Astrocyte (in vitro differentiated cells and primary cell): ENCODE data around the gene PPM1F. TPM values are rescaled to one million over a fixed set of nuclear protein-coding genes. Genes with fewer than 3 reads are reported as not detected.

ENCODE experiments used
- DNase-seq: peaks from one replicate; pipeline ENCODE4 v3.0.0-alpha.2; 2010; ENCODE audit warnings: low read depth
- FAIRE-seq: peaks from 2 replicates; lab custom pipeline; 2011; peaks lifted over from hg19 to GRCh38; lab: Jason Lieb, UNC
- H2AFZ ChIP-seq: 2 replicates; pipeline ENCODE4 v1.6.0; 2012; ENCODE audit warnings: low read depth, low read length, inconsistent platforms
- H3K27ac ChIP-seq: 2 replicates; pipeline ENCODE4 v1.5.1; 2011; ENCODE audit warnings: low read depth, low read length, inconsistent platforms
- H3K27me3 ChIP-seq: 2 replicates; pipeline ENCODE4 v1.6.0; 2011; ENCODE audit warnings: low read length, inconsistent platforms; ENCODE audit not compliant: insufficient read depth
- H3K36me3 ChIP-seq: 2 replicates; pipeline ENCODE4 v1.5.1; 2011; ENCODE audit warnings: low read length, inconsistent platforms; ENCODE audit not compliant: insufficient read depth
- H3K4me1 ChIP-seq: 2 replicates; pipeline ENCODE4 v1.5.1; 2011; ENCODE audit warnings: low read length, inconsistent platforms; ENCODE audit not compliant: insufficient read depth
- H3K4me2 ChIP-seq: 2 replicates; pipeline ENCODE4 v1.6.0; 2012; ENCODE audit warnings: low read length, inconsistent platforms
- H3K4me3 ChIP-seq: 2 replicates; pipeline ENCODE4 v1.5.1; 2011; ENCODE audit warnings: low read depth, mild to moderate bottlenecking, low read length, inconsistent platforms; ENCODE audit not compliant: insufficient read depth
- H3K79me2 ChIP-seq: 2 replicates; pipeline ENCODE4 v1.6.0; 2012; ENCODE audit warnings: mild to moderate bottlenecking, low read length, inconsistent platforms; ENCODE audit not compliant: insufficient read depth
- H3K9ac ChIP-seq: 2 replicates; pipeline ENCODE4 v1.6.0; 2012; ENCODE audit warnings: mild to moderate bottlenecking, low read length, inconsistent platforms
- H3K9me3 ChIP-seq: 2 replicates; pipeline ENCODE4 v1.5.1; 2012; ENCODE audit warnings: low read depth, mild to moderate bottlenecking, low read length, inconsistent platforms; ENCODE audit not compliant: insufficient read depth
- H4K20me1 ChIP-seq: 2 replicates; pipeline ENCODE4 v1.6.0; 2012; ENCODE audit warnings: low read length, inconsistent platforms; ENCODE audit not compliant: insufficient read depth
- H3K27ac Mint-ChIP-seq: one replicate; pipeline ENCODE4 v1.8.0; 2021; ENCODE audit warnings: mild to moderate bottlenecking, mixed read lengths; ENCODE audit not compliant: unreplicated experiment
- H3K27me3 Mint-ChIP-seq: one replicate; pipeline ENCODE4 v1.8.0; 2021; ENCODE audit warnings: low read depth, mixed read lengths; ENCODE audit not compliant: unreplicated experiment
- H3K36me3 Mint-ChIP-seq: one replicate; pipeline ENCODE4 v1.8.0; 2021; ENCODE audit warnings: low read depth, mixed read lengths; ENCODE audit not compliant: unreplicated experiment
- H3K4me1 Mint-ChIP-seq: one replicate; pipeline ENCODE4 v1.8.0; 2021; ENCODE audit warnings: low read depth, mixed read lengths; ENCODE audit not compliant: unreplicated experiment
- H3K4me3 Mint-ChIP-seq: one replicate; pipeline ENCODE4 v1.8.0; 2021; ENCODE audit warnings: mild to moderate bottlenecking, moderate library complexity, mixed read lengths; ENCODE audit not compliant: unreplicated experiment
- H3K9me3 Mint-ChIP-seq: one replicate; pipeline ENCODE4 v1.8.0; 2021; ENCODE audit warnings: mild to moderate bottlenecking, mixed read lengths; ENCODE audit not compliant: unreplicated experiment
- EZH2 ChIP-seq: IDR thresholded peaks from 2 replicates; pipeline ENCODE4 v1.6.1; 2012; ENCODE audit warnings: mild to moderate bottlenecking, low read length, inconsistent platforms; ENCODE audit not compliant: insufficient read depth
- total RNA-seq: library from RNA; stranded (reverse); gene quantifications from 2 replicates; pipeline ENCODE4 v1.2.1, GENCODE V29; 2021
- TF ChIP-seq, protein P1 (sequence below): IDR thresholded peaks from 2 replicates; pipeline ENCODE4 v1.5.1; 2011; ENCODE audit warnings: low read depth, mild to moderate bottlenecking, inconsistent platforms, low read length, moderate library complexity; ENCODE audit not compliant: insufficient read depth

The PPM1F gene
- total RNA-seq, 1 donor from 2014 or later: 27.9 TPM

DNA sequence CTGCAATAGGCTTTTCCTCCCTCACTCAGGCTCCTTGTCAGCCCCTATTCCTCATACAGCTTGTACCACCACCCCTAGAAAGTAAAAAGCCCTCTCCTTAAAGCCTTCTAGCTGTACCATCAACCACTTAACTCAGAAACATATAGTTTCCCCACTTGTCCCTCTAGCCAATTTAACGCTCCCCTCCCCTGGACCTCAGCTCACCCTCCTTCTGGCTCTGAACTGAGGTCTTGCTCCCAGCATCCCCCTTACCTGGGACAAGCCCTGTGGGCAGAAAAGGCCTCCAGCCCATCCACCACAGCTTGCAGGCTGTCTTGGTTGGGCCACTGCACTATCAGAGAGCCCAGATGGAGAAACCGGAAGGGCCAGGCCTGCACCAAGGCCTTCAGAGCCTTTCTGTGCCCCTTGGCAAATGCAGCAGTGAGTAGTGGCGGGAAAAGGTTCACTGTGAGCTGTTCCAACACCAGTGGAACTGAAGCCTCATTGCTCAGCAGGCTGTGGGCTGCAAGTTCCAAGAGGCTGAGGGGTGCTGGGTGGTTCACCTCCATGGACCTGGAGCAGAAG lies 42.3 kb upstream of the PPM1F start:
- no peak overlapping the region for H3K27ac ChIP-seq
- H3K36me3 ChIP-seq: no peaks in the 10 kb centered on the region
- FAIRE-seq (no peak), DNase-seq (no peak)
- no peak overlapping the region for H2AFZ ChIP-seq
- no peak overlapping the region for H3K4me3 ChIP-seq
- TF ChIP-seq, protein P1, sequence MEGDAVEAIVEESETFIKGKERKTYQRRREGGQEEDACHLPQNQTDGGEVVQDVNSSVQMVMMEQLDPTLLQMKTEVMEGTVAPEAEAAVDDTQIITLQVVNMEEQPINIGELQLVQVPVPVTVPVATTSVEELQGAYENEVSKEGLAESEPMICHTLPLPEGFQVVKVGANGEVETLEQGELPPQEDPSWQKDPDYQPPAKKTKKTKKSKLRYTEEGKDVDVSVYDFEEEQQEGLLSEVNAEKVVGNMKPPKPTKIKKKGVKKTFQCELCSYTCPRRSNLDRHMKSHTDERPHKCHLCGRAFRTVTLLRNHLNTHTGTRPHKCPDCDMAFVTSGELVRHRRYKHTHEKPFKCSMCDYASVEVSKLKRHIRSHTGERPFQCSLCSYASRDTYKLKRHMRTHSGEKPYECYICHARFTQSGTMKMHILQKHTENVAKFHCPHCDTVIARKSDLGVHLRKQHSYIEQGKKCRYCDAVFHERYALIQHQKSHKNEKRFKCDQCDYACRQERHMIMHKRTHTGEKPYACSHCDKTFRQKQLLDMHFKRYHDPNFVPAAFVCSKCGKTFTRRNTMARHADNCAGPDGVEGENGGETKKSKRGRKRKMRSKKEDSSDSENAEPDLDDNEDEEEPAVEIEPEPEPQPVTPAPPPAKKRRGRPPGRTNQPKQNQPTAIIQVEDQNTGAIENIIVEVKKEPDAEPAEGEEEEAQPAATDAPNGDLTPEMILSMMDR: no peak
- TF ChIP-seq EZH2: no peak
- no peaks in the 10 kb centered on the region for H3K79me2 ChIP-seq
- no peaks in the 10 kb centered on the region for H3K9me3 ChIP-seq
- no peak overlapping the region for H3K4me2 ChIP-seq
- no peak overlapping the region for H3K4me3 Mint-ChIP-seq
- no peak overlapping the region for H3K27ac Mint-ChIP-seq
- no peak overlapping the region for H3K9ac ChIP-seq
- H3K36me3 Mint-ChIP-seq: no peaks in the 10 kb centered on the region
- peaks cover 69% of the 10 kb centered on the region for H3K27me3 Mint-ChIP-seq
- H3K27me3 ChIP-seq: peaks cover 11% of the 10 kb centered on the region
- H4K20me1 ChIP-seq: no peaks in the 10 kb centered on the region
- no peaks in the 10 kb centered on the region for H3K4me1 Mint-ChIP-seq
- H3K4me1 ChIP-seq: no peaks in the 10 kb centered on the region
- no peaks in the 10 kb centered on the region for H3K9me3 Mint-ChIP-seq

DNA sequence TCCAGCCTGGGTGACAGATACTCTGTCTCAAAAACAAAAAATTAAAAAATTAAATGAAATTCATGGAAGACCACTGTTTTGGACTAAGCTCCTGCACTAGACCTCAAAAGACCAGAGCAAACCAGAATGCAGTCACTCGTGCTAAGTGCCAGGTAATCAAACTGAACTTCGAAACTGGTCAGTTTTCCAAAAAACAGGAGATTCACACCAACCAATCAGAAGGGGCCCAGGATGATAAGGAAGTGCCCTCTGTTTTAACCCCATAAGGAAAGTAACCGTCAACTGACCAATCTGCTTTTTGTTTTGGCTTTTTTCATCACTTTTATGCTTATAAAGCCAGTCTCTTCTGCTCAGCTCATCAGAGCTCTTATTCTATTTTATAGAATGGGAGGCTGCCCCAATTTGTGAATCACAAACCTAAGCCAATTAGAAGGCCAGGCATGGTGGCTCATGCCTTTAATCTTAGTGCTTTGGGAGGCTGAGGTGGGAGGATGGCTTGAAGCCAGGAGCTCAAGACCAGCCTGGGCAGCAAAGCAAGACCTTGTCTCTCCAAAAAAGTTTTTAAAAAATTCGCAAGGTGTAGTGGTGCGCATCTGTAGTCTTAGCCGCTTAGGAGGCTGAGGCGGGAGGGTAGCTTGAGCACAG lies 40.1 kb upstream of the PPM1F start:
- H4K20me1 ChIP-seq: no peaks in the 10 kb centered on the region
- peaks cover 15% of the 10 kb centered on the region for H3K27me3 ChIP-seq
- Mint-ChIP-seq H3K27ac (no peak overlapping the region), H3K4me1 (no peaks in the 10 kb centered on the region), H3K27me3 (peaks cover 71% of the 10 kb centered on the region), H3K36me3 (peaks cover 3% of the 10 kb centered on the region), H3K9me3 (no peaks in the 10 kb centered on the region), H3K4me3 (no peak overlapping the region)
- H3K9me3 ChIP-seq: no peaks in the 10 kb centered on the region
- no peak overlapping the region for H3K9ac ChIP-seq
- no peaks in the 10 kb centered on the region for H3K36me3 ChIP-seq
- no peak overlapping the region for H3K27ac ChIP-seq
- TF ChIP-seq, protein P1: no peak
- no peak for TF ChIP-seq EZH2
- H2AFZ ChIP-seq: no peak overlapping the region
- no peaks in the 10 kb centered on the region for H3K4me1 ChIP-seq
- FAIRE-seq (no peak), DNase-seq (no peak)
- H3K4me3 ChIP-seq: no peak overlapping the region
- H3K4me2 ChIP-seq: no peak overlapping the region
- H3K79me2 ChIP-seq: no peaks in the 10 kb centered on the region

DNA sequence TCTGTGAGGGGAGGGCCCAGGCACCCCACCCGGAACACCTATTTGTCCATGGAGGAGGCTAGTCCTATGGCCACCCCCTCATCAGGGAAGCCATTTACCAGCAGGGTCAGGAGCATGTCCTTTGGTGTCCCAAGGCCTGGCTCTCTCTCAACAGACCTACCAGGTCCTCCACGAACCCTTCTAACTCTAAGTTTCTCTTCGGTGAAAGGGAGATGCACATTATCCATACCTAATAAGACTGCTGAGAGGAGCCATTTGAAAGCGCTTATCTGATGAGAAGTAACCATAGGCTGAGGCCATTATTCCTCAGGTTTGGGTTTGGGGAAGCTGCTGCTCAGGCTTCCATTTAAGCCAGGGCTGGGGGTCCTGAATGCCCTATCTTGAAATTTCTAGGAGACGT lies 39.1 kb upstream of the PPM1F start:
- Histone ChIP-seq H3K9ac (no peak overlapping the region), H2AFZ (no peak overlapping the region), H3K79me2 (no peaks in the 10 kb centered on the region), H4K20me1 (no peaks in the 10 kb centered on the region), H3K4me3 (no peak overlapping the region), H3K4me1 (no peaks in the 10 kb centered on the region), H3K9me3 (no peaks in the 10 kb centered on the region), H3K27ac (no peak overlapping the region), H3K4me2 (no peak overlapping the region), H3K27me3 (peaks cover 14% of the 10 kb centered on the region), H3K36me3 (no peaks in the 10 kb centered on the region)
- Mint-ChIP-seq H3K36me3 (peaks cover 3% of the 10 kb centered on the region), H3K27me3 (peaks cover 67% of the 10 kb centered on the region), H3K4me1 (no peaks in the 10 kb centered on the region), H3K27ac (no peak overlapping the region), H3K9me3 (no peaks in the 10 kb centered on the region), H3K4me3 (no peak overlapping the region)
- TF ChIP-seq, protein P1: no peak
- TF ChIP-seq EZH2: no peak
- DNase-seq: no peak
- no peak for FAIRE-seq
